Neural crest cell (in vitro differentiated cells): Measurements from ENCODE around the gene BYSL. TPM values are rescaled to one million over a fixed set of nuclear protein-coding genes. Genes with fewer than 3 reads are reported as not detected.

Source experiments
- DNase-seq: peaks from one replicate; pipeline ENCODE4 v3.0.0; 2021; ENCODE audit warnings: low read depth, mixed read lengths, low spot score
- H3K27ac Mint-ChIP-seq: one replicate; pipeline ENCODE4 v1.8.0; 2021; ENCODE audit warnings: mild to moderate bottlenecking, mixed read lengths; ENCODE audit not compliant: unreplicated experiment
- H3K27me3 Mint-ChIP-seq: 2 replicates; pipeline ENCODE4 v1.8.0; 2021; ENCODE audit warnings: low read depth, mild to moderate bottlenecking, mixed read lengths
- H3K36me3 Mint-ChIP-seq: 2 replicates; pipeline ENCODE4 v1.8.0; 2021; ENCODE audit warnings: low read depth, mild to moderate bottlenecking, mixed read lengths
- H3K4me1 Mint-ChIP-seq: 2 replicates; pipeline ENCODE4 v1.8.0; 2021; ENCODE audit warnings: mixed read lengths
- H3K4me3 Mint-ChIP-seq: one replicate; pipeline ENCODE4 v1.8.0; 2021; ENCODE audit warnings: mild to moderate bottlenecking, mixed read lengths
- H3K9me3 Mint-ChIP-seq: 2 replicates; pipeline ENCODE4 v1.8.0; 2021; ENCODE audit warnings: mixed read lengths
- CTCF ChIP-seq: fragments of 200-600 bp; sonication (generic); conservative IDR thresholded peaks from 2 replicates; pipeline ENCODE4 v1.5.0; 2021; ENCODE audit warnings: antibody characterized with exemption, mild to moderate bottlenecking
- long read RNA-seq: library from polyadenylated mRNA; unstranded; transcript quantifications from one replicate; pipeline ENCODE4 v2.0.0, GENCODE V29; 2020
- total RNA-seq: library from RNA; stranded (reverse); gene quantifications from 2 replicates; pipeline ENCODE4 v1.2.1, GENCODE V29; 2021

BYSL gene, protein sequence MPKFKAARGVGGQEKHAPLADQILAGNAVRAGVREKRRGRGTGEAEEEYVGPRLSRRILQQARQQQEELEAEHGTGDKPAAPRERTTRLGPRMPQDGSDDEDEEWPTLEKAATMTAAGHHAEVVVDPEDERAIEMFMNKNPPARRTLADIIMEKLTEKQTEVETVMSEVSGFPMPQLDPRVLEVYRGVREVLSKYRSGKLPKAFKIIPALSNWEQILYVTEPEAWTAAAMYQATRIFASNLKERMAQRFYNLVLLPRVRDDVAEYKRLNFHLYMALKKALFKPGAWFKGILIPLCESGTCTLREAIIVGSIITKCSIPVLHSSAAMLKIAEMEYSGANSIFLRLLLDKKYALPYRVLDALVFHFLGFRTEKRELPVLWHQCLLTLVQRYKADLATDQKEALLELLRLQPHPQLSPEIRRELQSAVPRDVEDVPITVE
- total RNA-seq = 50.8 and 55.5 TPM in 2 replicates
- long read RNA-seq, transcript BYSL-201 (7 exons, 2,029 nt) = major isoform, 8 of 12 reads
- long read RNA-seq, partial matches to known transcripts = 3 of 12 reads
- long read RNA-seq, other reads (novel, unspliced or antisense) = 0 of 12 reads

GRCh38 chr6:41920921-41921711 is at the start of gene BYSL, which contains the start of gene MED20:
TSS of gene BYSL (plus strand) at chr6:41921499. CDS start at chr6:41921563, 64 bp downstream.
TSS of gene MED20 (minus strand) at chr6:41921139. CDS start at chr6:41921018, 121 bp downstream.
- Mint-ChIP-seq H3K36me3 (peaks cover 8% of the 10 kb centered on the region), H3K4me1 (peaks cover 44% of the 10 kb centered on the region), H3K27ac (peak within 1 kb of the TSS; percentile 100), H3K9me3 (no peaks in the 10 kb centered on the region), H3K4me3 (peak within 1 kb of the TSS; percentile 99), H3K27me3 (no peaks in the 10 kb centered on the region)
- peak; percentile 100 for TF ChIP-seq CTCF
- peak; percentile 95 for DNase-seq

DNA sequence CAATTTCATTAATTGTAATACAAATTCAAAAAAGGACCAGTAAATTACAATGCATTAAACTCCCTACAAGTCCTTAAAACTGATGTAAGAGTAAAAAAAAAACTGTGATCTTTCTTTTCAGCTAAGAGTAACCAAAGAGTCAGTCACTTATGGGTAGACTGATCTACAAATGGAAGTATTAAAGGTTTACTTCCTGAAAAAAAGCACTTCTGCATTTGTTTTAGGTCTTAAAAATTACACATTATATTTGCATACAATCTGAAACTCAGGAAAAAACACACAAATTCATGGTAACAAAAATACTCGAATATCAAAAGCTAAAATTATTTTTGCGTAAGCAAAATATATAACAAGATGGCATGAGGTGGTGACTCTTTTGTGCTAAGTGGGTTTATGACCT is 49.6 kb upstream of the BYSL start:
- Mint-ChIP-seq H3K9me3 (no peaks in the 10 kb centered on the region), H3K4me3 (no peak overlapping the region), H3K27ac (no peak overlapping the region), H3K36me3 (peaks cover 2% of the 10 kb centered on the region), H3K27me3 (no peaks in the 10 kb centered on the region), H3K4me1 (peaks cover 6% of the 10 kb centered on the region)
- TF ChIP-seq CTCF = no peak
- DNase-seq = no peak

GRCh38 chr6:41872147-41872546 is 49.2 kb upstream of the BYSL start:
- Mint-ChIP-seq H3K9me3 (no peaks in the 10 kb centered on the region), H3K4me3 (no peak overlapping the region), H3K27me3 (no peaks in the 10 kb centered on the region), H3K4me1 (peaks cover 6% of the 10 kb centered on the region), H3K36me3 (peaks cover 2% of the 10 kb centered on the region), H3K27ac (no peak overlapping the region)
- DNase-seq = no peak
- no peak for TF ChIP-seq CTCF

- H3K36me3 Mint-ChIP-seq = no peaks in the 10 kb centered on the region
- no peak overlapping the region for H3K27ac Mint-ChIP-seq
- H3K4me3 Mint-ChIP-seq = no peak overlapping the region
- no peak for DNase-seq
- peaks cover 6% of the 10 kb centered on the region for H3K4me1 Mint-ChIP-seq
- no peaks in the 10 kb centered on the region for H3K27me3 Mint-ChIP-seq
- H3K9me3 Mint-ChIP-seq = no peaks in the 10 kb centered on the region
- TF ChIP-seq CTCF = no peak
Measured at GRCh38 chr6:41874741-41875140, 46.6 kb upstream of the BYSL start.

- H3K36me3 Mint-ChIP-seq = no peaks in the 10 kb centered on the region
Measured at GRCh38 chr6:41877051-41877680, 44.1 kb upstream of the BYSL start.

More at GRCh38 chr6:41877051-41877680, 44.1 kb upstream of the BYSL start:
- Mint-ChIP-seq H3K27ac (no peak overlapping the region), H3K9me3 (no peaks in the 10 kb centered on the region), H3K4me1 (peaks cover 6% of the 10 kb centered on the region), H3K27me3 (no peaks in the 10 kb centered on the region), H3K4me3 (no peak overlapping the region)
- DNase-seq = no peak
- no peak for TF ChIP-seq CTCF
